Stimulated activated CD4-positive, alpha-beta T cell treated with anti-CD3 and anti-CD28 coated beads, Interleukin-4, amount 100 ng/mL, for 48 hours (primary cell): ENCODE measurements around the gene P2RY6.

Source experiments
- DNase-seq, 2 donors: peaks; one replicate each; pipeline ENCODE4 v3.0.0-alpha.2; 2020; ENCODE audit warnings: low read depth in 2 of 2

The P2RY6 gene

GRCh38 chr11:73236854-73237253 lies 35.3 kb upstream of the P2RY6 start:
- DNase-seq = peak in 1 of 2 donors; percentile 36

- DNase-seq = no peak
Observed at GRCh38 chr11:73237471-73238290, 34.5 kb upstream of the P2RY6 start.

- DNase-seq = no peak
Observed at GRCh38 chr11:73239111-73239521, 33.0 kb upstream of the P2RY6 start.

- DNase-seq = no peak
Observed at GRCh38 chr11:73239571-73240189, 32.5 kb upstream of the P2RY6 start.

- no peak for DNase-seq
Observed at GRCh38 chr11:73240190-73240781, 31.9 kb upstream of the P2RY6 start.

GRCh38 chr11:73241300-73241699 lies 30.8 kb upstream of the P2RY6 start:
- no peak for DNase-seq

- peak; percentile 56 to 81 for DNase-seq
Observed at GRCh38 chr11:73242251-73243092, 29.7 kb upstream of the P2RY6 start.

- no peak for DNase-seq
Observed at GRCh38 chr11:73243093-73243485, 29.0 kb upstream of the P2RY6 start.

GRCh38 chr11:73244589-73245240 lies 27.4 kb upstream of the P2RY6 start:
- DNase-seq = no peak

GRCh38 chr11:73245461-73245860 lies 26.7 kb upstream of the P2RY6 start:
- no peak for DNase-seq

- DNase-seq = no peak
Observed at GRCh38 chr11:73246303-73246702, 25.8 kb upstream of the P2RY6 start.

GRCh38 chr11:73248526-73249185 lies 23.5 kb upstream of the P2RY6 start:
- DNase-seq = no peak

GRCh38 chr11:73249304-73249703 lies 22.8 kb upstream of the P2RY6 start:
- no peak for DNase-seq

GRCh38 chr11:73249853-73250783 lies 22.0 kb upstream of the P2RY6 start:
- no peak for DNase-seq

- no peak for DNase-seq
Observed at GRCh38 chr11:73252577-73253191, 19.5 kb upstream of the P2RY6 start.

GRCh38 chr11:73257342-73258103 lies 14.6 kb upstream of the P2RY6 start:
- no peak for DNase-seq

- DNase-seq = no peak
Observed at GRCh38 chr11:73258104-73259035, 13.8 kb upstream of the P2RY6 start.
